ENCODE results near the gene TBC1D4. TPM values are rescaled to one million over a fixed set of nuclear protein-coding genes. Genes with fewer than 3 reads are reported as not detected.

TBC1D4 gene
- total and polyA plus RNA-seq, 2 donors from 2014 or later = 14.7 to 51.8 TPM

DNA sequence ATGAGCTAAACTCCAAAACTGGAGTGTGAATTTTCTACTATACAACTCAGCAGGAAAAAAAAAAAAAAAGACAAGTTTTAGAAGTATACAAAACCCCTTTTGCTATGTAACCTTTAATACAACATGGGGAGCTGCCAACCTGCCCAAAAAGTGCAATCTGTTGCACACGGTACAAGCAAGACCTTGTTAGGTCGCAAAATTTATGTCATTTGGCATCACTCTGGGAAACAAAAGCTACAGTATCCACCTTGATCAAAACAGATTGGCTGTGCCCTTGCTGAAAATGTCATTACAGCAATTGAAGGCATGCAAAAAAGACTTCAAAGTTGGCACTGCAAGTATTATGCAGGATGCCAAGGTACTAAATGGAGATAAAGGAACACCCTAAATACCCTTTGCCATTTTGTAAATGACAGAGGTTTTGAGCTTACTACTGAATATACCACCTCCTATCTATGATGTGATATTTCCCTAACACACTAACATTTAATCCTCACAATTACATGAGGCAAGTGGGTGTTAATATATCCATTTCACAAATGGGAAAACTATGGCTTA is 150.1 kb downstream of the TBC1D4 start:
- intact Hi-C loops (cut with DNase I) = no loop called here
- Histone ChIP-seq H3K36me3 (ENCODE audit: control insufficient read depth in 2 of 3, insufficient read depth in 3 of 3, low read length in 3 of 3) (peaks cover 0 to under 1% (median 0%) of the 10 kb centered on the region in 3 donors), H3K27me3 (ENCODE audit: control insufficient read depth, insufficient read depth, low read length) (no peaks in the 10 kb centered on the region), H3K27ac (ENCODE audit: low read depth in 2 of 2, low read length in 2 of 2) (no peak overlapping the region), H3K9me3 (ENCODE audit: control insufficient read depth in 2 of 3, insufficient read depth in 1 of 3, low read length in 3 of 3) (no peaks in the 10 kb centered on the region), H3K9ac (ENCODE audit: low read length in 3 of 3) (no peak overlapping the region), H3K4me3 (ENCODE audit: low read length in 3 of 3) (no peak overlapping the region), H3K4me1 (ENCODE audit: control insufficient read depth in 2 of 3, insufficient read depth in 2 of 3, low read depth in 1 of 3, low read length in 3 of 3) (no peaks in the 10 kb centered on the region)
- TF ChIP-seq CTCF (IDR thresholded peaks at IDR 0.05; ENCODE audit: borderline replicate concordance, extremely low read depth, insufficient read depth) = no peak
- FAIRE-seq = no peak
- no peak for DNase-seq

DNA sequence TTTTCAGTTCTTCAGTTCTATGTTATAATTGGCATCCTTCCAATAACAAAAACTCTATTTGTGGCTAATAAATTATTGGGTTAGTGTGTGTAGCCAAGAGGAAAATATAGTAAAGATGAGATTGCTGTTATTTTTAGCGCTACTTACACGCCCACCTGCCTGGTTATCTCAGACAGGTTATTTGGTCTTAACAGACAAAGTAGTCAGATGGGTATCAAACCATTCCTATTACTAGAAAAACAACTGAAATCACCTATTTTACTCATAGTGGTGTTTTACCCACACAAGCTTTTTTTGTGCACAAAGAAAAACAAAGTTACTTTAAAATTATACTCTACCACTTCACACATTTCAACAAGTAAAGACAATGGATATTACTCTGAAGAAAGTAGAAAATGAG is 151.2 kb downstream of the TBC1D4 start:
- TF ChIP-seq CTCF (IDR thresholded peaks at IDR 0.05; ENCODE audit: borderline replicate concordance, extremely low read depth, insufficient read depth) = no peak
- intact Hi-C loops (cut with DNase I) = no loop called here

DNA sequence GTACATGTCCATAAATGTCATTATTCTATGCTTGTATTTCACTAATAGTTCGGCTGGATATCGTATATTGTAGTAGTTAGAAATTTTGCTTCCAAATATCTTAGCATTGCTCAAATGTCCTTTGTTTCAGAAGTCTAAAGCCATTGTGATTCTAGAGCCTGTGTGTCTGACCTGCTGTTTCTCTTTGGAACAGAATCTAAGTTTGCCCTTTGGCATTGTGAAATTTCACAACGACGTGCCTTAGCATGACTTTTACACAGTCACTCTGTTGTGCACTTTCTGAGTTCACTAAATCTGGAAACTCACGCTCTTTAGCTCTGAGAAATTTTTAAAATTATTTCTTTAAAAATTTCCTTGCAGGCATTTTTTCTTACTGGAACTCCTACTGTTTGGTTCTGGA is 152.2 kb downstream of the TBC1D4 start:
- Histone ChIP-seq H3K27me3 (ENCODE audit: control insufficient read depth, insufficient read depth, low read length) (no peaks in the 10 kb centered on the region), H3K36me3 (ENCODE audit: control insufficient read depth in 2 of 3, insufficient read depth in 3 of 3, low read length in 3 of 3) (peaks cover 0 to 9% (median 4%) of the 10 kb centered on the region in 3 donors), H3K9ac (ENCODE audit: low read length in 3 of 3) (no peak overlapping the region), H3K4me1 (ENCODE audit: control insufficient read depth in 2 of 3, insufficient read depth in 2 of 3, low read depth in 1 of 3, low read length in 3 of 3) (no peaks in the 10 kb centered on the region), H3K27ac (ENCODE audit: low read depth in 2 of 2, low read length in 2 of 2) (no peak overlapping the region), H3K9me3 (ENCODE audit: control insufficient read depth in 2 of 3, insufficient read depth in 1 of 3, low read length in 3 of 3) (no peaks in the 10 kb centered on the region), H3K4me3 (ENCODE audit: low read length in 3 of 3) (no peak overlapping the region)
- no peak for FAIRE-seq
- no peak for DNase-seq
- intact Hi-C loops (cut with DNase I) = no loop called here
- no peak for TF ChIP-seq CTCF (IDR thresholded peaks at IDR 0.05; ENCODE audit: borderline replicate concordance, extremely low read depth, insufficient read depth)

More for the DNA sequence above, 151.2 kb downstream of the TBC1D4 start:
- Histone ChIP-seq H3K4me1 (ENCODE audit: control insufficient read depth in 2 of 3, insufficient read depth in 2 of 3, low read depth in 1 of 3, low read length in 3 of 3) (no peaks in the 10 kb centered on the region), H3K9me3 (ENCODE audit: control insufficient read depth in 2 of 3, insufficient read depth in 1 of 3, low read length in 3 of 3) (no peaks in the 10 kb centered on the region), H3K9ac (ENCODE audit: low read length in 3 of 3) (no peak overlapping the region), H3K4me3 (ENCODE audit: low read length in 3 of 3) (no peak overlapping the region), H3K36me3 (ENCODE audit: control insufficient read depth in 2 of 3, insufficient read depth in 3 of 3, low read length in 3 of 3) (peaks cover 0 to 9% (median 4%) of the 10 kb centered on the region in 3 donors), H3K27ac (ENCODE audit: low read depth in 2 of 2, low read length in 2 of 2) (no peak overlapping the region), H3K27me3 (ENCODE audit: control insufficient read depth, insufficient read depth, low read length) (no peaks in the 10 kb centered on the region)
- FAIRE-seq (no peak), DNase-seq (no peak)

GRCh38 chr13:75329097-75329496 is 152.9 kb downstream of the TBC1D4 start:
- H3K36me3 ChIP-seq (ENCODE audit: control insufficient read depth in 2 of 3, insufficient read depth in 3 of 3, low read length in 3 of 3) = peaks cover 0 to 9% (median 4%) of the 10 kb centered on the region in 3 donors
- no peak overlapping the region for H3K9ac ChIP-seq (ENCODE audit: low read length in 3 of 3)
- H3K27ac ChIP-seq (ENCODE audit: low read depth in 2 of 2, low read length in 2 of 2) = no peak overlapping the region
- no peak for DNase-seq
- no peak for FAIRE-seq
- intact Hi-C loops (cut with DNase I) = no loop called here
- H3K4me3 ChIP-seq (ENCODE audit: low read length in 3 of 3) = no peak overlapping the region
- no peaks in the 10 kb centered on the region for H3K27me3 ChIP-seq (ENCODE audit: control insufficient read depth, insufficient read depth, low read length)
- TF ChIP-seq CTCF (IDR thresholded peaks at IDR 0.05; ENCODE audit: borderline replicate concordance, extremely low read depth, insufficient read depth) = no peak
- H3K9me3 ChIP-seq (ENCODE audit: control insufficient read depth in 2 of 3, insufficient read depth in 1 of 3, low read length in 3 of 3) = no peaks in the 10 kb centered on the region
- H3K4me1 ChIP-seq (ENCODE audit: control insufficient read depth in 2 of 3, insufficient read depth in 2 of 3, low read depth in 1 of 3, low read length in 3 of 3) = no peaks in the 10 kb centered on the region
